ENCODE data around the gene RASGRP1. TPM values are rescaled to one million over a fixed set of nuclear protein-coding genes. Genes with fewer than 3 reads are reported as not detected.

The RASGRP1 gene
- total and polyA plus RNA-seq, 12 donors = 0.13 to 2.8 (median 0.49) TPM

DNA sequence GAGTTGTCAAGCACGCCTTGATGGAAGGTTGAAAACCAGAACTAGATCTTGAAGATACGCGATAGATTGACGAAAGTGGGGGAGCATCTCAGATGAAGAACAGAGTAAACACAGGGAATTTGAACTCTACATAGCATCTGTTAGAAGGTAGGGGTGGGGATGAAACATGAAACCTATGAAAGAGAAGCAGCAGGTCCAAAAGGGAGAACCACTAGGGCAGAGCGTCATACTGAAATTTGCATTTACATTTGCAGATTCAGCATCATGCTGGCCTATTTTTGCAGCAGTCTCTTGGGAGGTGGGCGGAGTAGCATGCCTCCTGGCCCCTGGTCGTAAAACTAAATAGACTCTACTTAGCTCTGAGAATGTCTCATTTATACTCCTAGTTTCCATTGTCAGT lies 46.1 kb upstream of the RASGRP1 start:
- H3K36me3 ChIP-seq (replicated peaks in 1 of 2) = no peaks in the 10 kb centered on the region
- no peak for DNase-seq
- H3K27ac ChIP-seq = no peak overlapping the region
- 80 to 87% (median 83%) methylated on average over 7 of the region's 7 CpGs for WGBS, 4 donors
- no peak overlapping the region for H3K4me3 ChIP-seq
- no peaks in the 10 kb centered on the region for H3K4me1 ChIP-seq (replicated peaks in 1 of 2)
- no peak for TF ChIP-seq POLR2A (IDR thresholded peaks at IDR 0.05)
- TF ChIP-seq, protein P1, sequence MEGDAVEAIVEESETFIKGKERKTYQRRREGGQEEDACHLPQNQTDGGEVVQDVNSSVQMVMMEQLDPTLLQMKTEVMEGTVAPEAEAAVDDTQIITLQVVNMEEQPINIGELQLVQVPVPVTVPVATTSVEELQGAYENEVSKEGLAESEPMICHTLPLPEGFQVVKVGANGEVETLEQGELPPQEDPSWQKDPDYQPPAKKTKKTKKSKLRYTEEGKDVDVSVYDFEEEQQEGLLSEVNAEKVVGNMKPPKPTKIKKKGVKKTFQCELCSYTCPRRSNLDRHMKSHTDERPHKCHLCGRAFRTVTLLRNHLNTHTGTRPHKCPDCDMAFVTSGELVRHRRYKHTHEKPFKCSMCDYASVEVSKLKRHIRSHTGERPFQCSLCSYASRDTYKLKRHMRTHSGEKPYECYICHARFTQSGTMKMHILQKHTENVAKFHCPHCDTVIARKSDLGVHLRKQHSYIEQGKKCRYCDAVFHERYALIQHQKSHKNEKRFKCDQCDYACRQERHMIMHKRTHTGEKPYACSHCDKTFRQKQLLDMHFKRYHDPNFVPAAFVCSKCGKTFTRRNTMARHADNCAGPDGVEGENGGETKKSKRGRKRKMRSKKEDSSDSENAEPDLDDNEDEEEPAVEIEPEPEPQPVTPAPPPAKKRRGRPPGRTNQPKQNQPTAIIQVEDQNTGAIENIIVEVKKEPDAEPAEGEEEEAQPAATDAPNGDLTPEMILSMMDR (IDR thresholded peaks at IDR 0.05) = no peak
- H3K27me3 ChIP-seq = no peaks in the 10 kb centered on the region
- no peaks in the 10 kb centered on the region for H3K9me3 ChIP-seq (replicated peaks in 1 of 3)
- intact Hi-C loops (cut with DNase I) = no loop called here

DNA sequence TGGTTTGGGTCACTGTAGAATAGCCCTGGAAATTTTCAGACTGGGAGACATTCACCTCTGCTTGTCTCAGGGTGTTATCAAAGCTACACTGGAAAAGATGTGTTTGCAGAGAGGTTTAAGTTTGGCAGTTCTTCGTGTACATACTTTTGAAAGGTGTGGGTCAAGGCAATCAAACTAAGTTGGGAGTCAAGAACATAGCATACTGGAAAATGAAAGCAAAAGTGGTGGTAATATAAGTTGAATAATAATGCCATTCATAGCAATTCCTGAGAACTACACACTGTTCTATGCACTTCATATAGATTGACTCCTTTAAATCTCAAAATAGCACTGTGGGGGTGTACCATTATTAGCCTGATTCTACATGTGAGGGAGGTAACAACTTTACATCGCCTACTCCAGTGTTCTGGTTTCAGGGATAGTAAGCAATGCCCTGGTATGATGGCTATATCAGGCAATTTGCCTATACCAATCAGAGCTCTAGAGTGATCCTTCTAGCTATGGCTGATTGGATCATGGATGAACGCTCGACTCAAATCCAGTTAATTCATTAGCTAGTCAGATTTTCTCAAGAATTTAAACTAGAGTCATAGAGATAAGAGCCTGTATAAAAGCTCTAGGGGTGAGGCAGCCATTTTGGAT lies 44.6 kb upstream of the RASGRP1 start:
- Histone ChIP-seq H3K4me1 (replicated peaks in 1 of 2) (no peaks in the 10 kb centered on the region), H3K9me3 (replicated peaks in 1 of 3) (no peaks in the 10 kb centered on the region), H3K36me3 (replicated peaks in 1 of 2) (no peaks in the 10 kb centered on the region), H3K27me3 (no peaks in the 10 kb centered on the region), H3K27ac (no peak overlapping the region), H3K4me3 (no peak overlapping the region)
- TF ChIP-seq POLR2A (IDR thresholded peaks at IDR 0.05) = no peak
- TF ChIP-seq, protein P1 (IDR thresholded peaks at IDR 0.05) = no peak
- 75 to 83% (median 78%) methylated on average over 4 of the region's 4 CpGs for WGBS, 4 donors
- no peak for DNase-seq
- intact Hi-C loops (cut with DNase I) = no loop called here

DNA sequence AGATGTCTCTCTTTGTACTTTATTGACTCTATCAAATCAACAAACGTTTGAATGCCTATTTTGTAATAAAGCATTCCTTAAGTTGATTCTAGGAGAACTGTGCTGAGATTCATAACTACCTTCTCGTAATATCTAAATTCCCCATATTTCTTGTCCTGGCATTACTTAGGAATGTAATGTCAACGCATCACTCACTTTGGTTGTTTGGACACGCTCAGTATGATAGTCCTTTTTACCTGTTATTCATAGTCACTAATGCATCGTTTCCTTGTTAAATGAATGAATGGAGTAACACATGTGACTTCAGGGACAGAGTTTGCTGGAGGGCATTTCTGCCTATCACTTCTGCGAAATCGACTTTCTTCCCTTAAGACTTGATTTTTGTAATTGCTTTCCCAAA lies 44.1 kb upstream of the RASGRP1 start:
- intact Hi-C loops (cut with DNase I) = no loop called here
- Histone ChIP-seq H3K4me1 (replicated peaks in 1 of 2) (no peaks in the 10 kb centered on the region), H3K27ac (no peak overlapping the region), H3K4me3 (no peak overlapping the region), H3K36me3 (replicated peaks in 1 of 2) (no peaks in the 10 kb centered on the region), H3K9me3 (replicated peaks in 1 of 3) (no peaks in the 10 kb centered on the region), H3K27me3 (no peaks in the 10 kb centered on the region)
- no peak for DNase-seq
- TF ChIP-seq, protein P1 (IDR thresholded peaks at IDR 0.05) = no peak
- TF ChIP-seq POLR2A (IDR thresholded peaks at IDR 0.05) = no peak
- WGBS, 4 donors = 76 to 85% (median 82%) methylated on average over 7 of the region's 7 CpGs

DNA sequence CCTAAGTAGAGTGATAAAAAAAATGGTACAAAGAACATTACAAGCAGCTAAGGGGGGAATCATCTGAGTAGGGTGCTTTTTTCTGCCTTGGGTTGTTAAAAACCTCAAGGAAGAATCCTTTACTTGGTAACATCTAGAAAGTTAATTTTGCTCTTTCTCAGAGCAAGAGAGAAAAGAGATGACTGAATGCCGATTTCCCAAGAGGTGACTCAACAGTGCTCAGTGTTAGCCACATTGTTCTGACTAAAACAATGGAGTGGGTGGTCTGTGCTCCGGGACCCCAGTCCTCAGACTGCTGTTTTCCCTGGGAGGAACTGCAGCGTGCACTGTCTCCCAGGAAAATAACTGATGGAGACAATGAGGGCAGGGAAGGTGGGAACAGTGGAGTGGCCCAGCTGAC lies 41.1 kb upstream of the RASGRP1 start:
- no peak overlapping the region for H3K27ac ChIP-seq
- no peaks in the 10 kb centered on the region for H3K36me3 ChIP-seq (replicated peaks in 1 of 2)
- no peak for DNase-seq
- H3K9me3 ChIP-seq (replicated peaks in 1 of 3) = no peaks in the 10 kb centered on the region
- no peak overlapping the region for H3K4me3 ChIP-seq
- TF ChIP-seq, protein P1 (IDR thresholded peaks at IDR 0.05) = no peak
- no peak for TF ChIP-seq POLR2A (IDR thresholded peaks at IDR 0.05)
- intact Hi-C loops (cut with DNase I) = no loop called here
- no peaks in the 10 kb centered on the region for H3K4me1 ChIP-seq (replicated peaks in 1 of 2)
- WGBS, 4 donors = 67 to 81% (median 75%) methylated on average over 3 of the region's 3 CpGs
- H3K27me3 ChIP-seq = no peaks in the 10 kb centered on the region
